NCI-H1417 treated with DMSO at 0.1 percent for 48 hours (cell line): ENCODE data around the gene KCNN4.
"Not testable (repeated sequence)": the region's sequence is repeated elsewhere in the genome, so short reads cannot be mapped to it uniquely, and the experiment has no call there.

Source experiments
- DNase-seq: peaks from one replicate; lab custom pipeline; 2025; lab: John Stamatoyannopoulos, UW

KCNN4 gene

DNA sequence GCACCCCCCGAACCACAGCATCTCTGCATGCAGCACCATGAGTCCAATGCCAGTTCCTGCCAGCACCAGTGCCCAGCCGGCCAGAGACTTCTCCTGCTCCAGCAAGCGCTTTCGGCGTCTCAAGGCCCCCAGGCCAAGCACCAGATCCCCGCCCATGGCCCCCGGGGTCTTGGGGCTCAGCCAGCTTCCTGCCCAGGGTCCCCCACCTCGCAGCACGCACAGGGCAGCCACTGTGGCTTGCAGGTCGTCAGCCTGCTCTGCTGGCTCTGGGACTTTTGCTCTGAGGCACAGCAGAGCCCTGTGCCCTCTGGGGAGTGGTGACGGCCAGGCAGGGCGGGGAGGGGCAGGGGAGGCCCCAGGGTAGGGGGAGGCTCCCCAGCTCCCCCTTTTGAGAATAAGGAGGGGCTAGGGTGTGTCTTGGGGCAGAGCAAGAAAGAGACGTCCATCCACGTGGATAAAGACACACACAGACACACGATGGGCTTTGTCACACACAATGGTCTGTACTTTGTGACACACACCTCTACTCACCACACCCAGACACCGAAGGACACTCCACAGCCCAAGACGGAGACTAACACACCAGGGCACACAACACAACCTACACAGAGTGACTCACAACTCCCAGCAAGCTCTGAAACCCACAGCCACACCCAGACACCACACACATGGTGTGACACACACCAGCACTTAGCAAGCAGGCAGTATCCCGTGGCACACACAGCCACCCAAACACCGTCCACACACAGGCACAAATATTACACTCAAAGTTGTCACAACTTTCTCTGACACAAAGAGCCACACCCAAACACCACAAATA lies at the start of gene KCNN4:
TSS of gene KCNN4 (minus strand) at position 268 of the 820 bp plus-strand sequence. CDS start at position 156, 112 bp downstream.
- no peak for DNase-seq

DNA sequence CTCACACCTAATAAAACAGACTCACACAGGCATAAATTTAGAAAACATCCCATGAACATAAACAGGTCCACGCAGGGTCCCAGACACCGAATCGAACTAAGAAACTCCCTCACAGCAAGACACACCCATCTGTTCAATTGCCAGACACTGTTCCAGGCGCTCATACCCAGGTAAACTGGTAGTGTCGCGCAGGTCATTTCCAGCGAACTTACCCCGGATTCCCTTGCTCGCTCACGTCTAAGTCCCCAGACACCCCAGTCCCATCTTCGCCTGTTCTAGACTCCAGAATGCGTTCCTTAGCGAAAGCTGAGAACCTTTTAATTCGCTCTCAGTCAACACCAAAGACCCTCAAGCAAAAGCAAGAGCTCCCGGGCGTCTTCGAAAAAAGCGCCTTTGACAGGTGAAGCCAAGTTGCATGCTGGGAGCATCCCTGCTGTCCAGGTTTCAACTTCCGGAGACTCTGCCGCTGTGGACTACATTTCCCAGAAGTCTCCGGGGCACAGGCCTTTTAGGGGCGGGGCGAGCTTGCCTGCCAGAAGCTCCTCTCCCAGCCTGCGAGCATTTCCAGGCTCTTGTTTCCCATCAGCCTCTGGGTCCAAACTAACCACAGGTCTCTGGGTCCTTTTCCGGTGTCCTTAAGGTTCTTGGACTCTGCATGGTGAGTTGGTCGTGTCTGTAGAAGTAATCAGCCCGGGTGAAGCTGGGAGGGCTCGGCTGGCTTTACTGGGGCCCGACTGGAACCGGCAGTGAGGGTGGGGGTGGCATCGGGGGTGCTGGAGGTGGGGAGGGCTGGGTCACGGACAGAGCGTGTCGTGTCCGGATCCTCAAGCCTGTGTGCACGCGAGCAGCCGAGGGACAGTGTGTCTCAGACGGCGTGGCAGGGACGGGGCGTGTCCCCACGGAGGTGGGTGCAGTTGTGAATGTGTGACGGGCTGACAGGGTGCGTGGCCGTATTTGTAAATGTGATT lies 46.3 kb upstream of the KCNN4 start, which contains the start of gene ZNF283:
TSS of gene ZNF283 (plus strand) at position 535 of the 968 bp plus-strand sequence. CDS start 6,184 bp downstream, outside the sequence.
- DNase-seq: no peak

DNA sequence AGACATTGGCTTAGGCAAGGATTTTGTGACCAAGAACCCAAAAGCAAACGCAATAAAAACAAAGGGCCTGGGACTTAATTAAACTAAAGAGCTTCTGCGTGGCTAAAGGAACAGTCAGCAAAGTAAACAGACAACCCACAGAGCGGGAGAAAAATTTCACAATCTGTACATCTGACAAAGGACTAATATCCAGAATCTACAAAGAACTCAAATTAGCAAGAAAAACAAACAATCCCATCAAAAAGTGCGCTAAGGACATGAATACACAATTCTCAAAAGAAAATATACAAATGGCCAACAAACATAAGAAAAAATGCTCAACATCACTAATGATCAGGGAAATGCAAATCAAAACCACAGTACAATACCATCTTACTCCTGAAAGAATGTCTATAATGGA lies 43.8 kb upstream of the KCNN4 start:
- DNase-seq: not testable (repeated sequence)

DNA sequence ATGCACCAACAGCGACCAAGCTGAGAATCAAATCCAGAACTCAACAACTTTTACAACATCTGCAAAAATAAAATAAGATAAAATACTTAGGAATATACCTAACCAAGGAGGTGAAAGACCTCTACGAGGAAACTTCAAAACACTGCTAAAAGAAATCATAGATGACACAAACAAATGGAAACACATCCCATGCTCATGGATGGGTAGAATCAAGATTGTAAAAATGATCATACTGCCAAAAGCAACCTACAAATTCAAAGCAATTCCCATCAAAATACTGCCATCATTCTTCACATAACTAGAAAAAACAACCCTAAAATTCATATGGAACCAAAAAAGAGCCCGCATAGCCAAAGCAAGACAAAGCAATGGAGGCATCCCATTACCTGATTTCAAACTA lies 43.1 kb upstream of the KCNN4 start:
- not testable (repeated sequence) for DNase-seq

DNA sequence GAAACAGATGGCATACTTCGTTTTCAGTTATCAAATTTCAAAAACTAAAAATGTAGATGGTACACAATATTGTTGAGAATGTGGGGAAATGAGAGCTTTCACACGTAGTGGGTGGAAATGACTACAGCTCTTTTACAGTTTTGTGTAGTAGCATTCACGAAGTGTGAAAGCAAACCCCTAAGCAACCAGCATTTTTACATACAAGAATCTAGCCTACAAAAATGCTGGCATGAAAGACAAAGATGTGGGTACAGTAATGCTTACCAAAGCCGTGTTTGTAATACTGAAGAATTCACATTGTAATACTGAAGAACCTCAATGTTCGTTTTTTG lies 40.1 kb upstream of the KCNN4 start:
- no peak for DNase-seq

- DNase-seq: no peak
Measured at GRCh38 chr19:43820098-43820883, 39.5 kb upstream of the KCNN4 start.

DNA sequence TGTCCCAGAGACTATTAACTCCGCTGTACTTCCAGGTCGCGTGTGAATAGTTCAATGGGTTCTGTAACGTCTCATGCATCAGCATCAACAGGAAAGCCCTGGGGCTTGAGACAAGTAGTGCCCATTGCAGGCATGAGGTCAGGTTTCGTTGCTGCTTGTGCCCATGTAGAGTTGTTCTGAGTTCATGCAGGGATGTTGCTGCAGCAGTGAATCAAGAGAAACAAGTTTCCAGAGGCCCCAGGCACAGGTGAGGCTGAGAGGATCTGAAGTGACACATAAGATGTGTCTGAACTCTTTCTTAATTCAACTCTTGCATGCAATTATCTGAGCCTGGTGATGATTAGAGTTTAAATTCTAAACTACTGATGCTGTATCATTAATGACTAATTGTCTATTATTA lies 37.7 kb upstream of the KCNN4 start:
- no peak for DNase-seq

DNA sequence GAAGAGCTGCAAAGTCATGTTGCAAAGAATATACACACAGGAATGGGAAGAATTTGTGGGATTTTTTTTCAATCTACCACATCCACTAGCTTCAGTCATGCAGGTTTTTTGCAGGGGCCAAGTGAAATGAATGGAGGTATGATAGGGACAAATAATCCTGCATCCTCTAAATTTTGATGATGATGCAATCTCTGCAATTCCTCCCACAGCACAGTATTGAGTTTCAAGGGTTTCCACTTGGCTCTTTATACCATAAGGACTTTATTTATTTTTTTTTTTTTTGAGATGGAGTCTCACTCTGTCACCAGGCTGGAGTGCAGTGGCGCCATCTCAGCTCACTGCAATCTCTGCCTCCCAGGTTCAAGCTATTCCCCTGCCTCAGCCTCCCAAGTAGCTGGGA lies 36.7 kb upstream of the KCNN4 start:
- DNase-seq: not testable (repeated sequence)

GRCh38 chr19:43814663-43815352 lies 34.0 kb upstream of the KCNN4 start:
- no peak for DNase-seq

- no peak for DNase-seq
Measured at GRCh38 chr19:43812688-43813087, 31.9 kb upstream of the KCNN4 start.

DNA sequence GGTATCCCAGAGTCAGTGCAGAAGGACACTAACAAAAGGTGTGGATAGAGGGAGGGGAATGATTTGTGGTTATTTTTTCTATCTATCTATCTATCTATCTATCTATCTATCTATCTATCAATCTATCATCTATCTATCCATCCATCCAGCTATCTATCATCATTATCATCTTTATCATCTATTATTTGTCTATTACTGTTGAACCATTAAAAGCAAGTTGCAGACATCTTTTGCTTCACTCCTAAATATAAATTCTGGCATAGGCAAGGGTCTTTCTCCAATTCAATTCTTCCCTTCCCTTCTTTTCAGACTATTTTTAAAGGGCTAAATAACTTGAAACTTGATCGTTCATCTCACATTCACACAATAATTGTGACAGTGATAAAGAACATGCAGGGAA lies 31.5 kb upstream of the KCNN4 start:
- DNase-seq: no peak

DNA sequence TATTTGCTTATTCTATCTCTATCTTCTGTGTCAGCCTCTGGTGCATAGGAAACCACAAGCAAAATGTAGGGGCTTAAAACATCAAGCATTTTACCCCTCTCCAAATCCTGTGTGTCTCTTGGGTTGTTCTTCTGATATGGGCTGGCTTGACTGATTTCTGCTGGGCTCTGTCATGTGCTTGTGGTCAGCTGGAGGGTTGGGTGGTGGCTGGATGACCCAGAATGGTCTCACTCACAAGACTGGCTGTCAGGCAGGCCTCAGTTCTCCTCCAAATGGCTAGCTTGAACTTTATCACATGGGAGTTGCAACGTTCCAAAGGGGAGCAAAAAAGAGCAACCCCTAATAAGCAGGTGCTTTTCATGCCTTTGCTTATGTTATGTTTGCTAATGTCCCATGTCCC lies 31.1 kb upstream of the KCNN4 start:
- no peak for DNase-seq

DNA sequence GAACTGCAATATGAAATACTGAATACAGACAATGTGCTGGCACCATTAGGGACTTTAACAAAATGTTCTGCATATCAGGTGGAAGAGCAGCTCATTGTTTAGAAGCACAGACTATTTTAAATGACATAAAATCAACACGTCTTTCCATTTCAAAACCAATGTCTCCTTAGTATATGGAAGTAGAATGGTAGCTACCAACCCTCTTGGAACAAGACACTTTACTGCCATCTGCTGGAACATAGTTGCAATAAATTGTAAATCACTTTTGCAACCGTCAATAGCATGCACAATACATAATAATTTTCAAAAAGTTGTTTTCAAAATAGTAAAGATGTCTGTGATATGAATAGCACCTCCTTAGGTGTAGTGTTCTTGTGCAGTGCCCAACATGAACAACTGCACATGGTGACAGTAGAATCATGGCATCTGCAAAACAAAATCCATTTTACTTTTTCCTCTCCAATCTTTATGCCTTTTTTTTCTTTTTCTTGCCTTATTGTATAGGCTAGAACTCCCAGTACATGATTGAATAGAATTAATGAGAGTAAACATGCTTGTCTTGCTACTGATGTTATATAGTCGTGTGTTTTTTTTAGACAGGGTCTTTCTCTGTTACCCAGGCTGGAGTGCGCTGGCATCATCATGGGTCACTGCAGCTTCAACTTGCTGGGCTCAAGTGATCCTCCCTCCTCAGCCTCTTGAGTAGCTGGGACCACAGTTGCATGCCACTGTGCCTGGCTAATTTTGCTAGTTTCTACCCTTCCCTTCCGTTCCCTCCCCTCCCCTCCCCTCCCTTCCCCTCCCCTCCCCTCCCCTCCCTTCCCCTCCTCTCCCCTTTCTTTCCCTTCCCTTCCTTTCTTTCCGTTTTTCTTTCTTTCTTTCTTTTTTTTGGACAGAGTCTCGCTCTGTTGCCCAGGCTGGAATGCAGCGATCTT lies 29.3 kb upstream of the KCNN4 start:
- DNase-seq: no peak

- DNase-seq: no peak
Measured at GRCh38 chr19:43807651-43808050, 26.9 kb upstream of the KCNN4 start.

GRCh38 chr19:43806848-43807247 lies 26.1 kb upstream of the KCNN4 start:
- DNase-seq: no peak

DNA sequence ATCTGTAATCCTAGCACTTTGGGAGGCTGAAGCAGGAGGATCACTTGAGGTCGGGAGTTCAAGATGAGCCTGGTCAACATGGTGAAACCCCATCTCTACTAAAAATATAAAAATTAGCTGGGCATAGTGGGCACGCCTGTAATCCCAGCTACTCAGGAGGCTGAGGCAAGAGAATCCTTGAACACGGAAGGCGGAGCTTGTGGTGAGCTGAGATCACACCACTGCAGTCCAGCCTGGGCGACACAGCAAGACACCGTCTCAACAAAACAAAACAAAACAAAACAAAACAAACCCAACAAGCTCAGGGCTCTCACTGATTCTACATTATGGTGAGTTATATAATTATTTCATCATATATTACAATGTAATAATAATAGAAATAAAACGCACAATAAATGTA lies 25.6 kb upstream of the KCNN4 start:
- DNase-seq: not testable (repeated sequence)

DNA sequence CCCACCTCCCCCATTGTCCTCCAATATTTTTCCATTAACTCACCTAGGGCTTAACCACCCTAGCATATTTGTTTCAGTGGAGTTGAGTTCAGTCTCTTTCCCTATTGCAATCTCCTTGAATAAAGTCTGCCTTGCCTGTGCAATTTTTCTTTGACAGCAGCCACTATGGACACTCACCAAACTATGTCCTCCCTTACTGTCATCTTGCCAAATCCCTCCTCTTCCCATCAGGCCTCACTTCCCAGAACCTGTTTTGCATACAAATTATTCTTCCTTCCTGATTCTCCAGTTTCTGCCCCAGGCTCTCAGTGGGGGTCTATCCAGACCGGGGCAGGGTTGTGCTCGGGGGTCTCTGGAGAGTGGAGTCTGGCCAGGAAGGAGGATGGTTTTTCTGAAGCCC lies 23.7 kb upstream of the KCNN4 start:
- no peak for DNase-seq

- no peak for DNase-seq
Measured at GRCh38 chr19:43802216-43802951, 21.6 kb upstream of the KCNN4 start, which contains the start of gene LYPD5. Gene LYPD5 (minus strand): TSS chr19:43802447. CDS start chr19:43802380, 67 bp downstream.

- no peak for DNase-seq
Measured at GRCh38 chr19:43799502-43800142, 18.8 kb upstream of the KCNN4 start.
